Suprapubic skin (tissue), 4 donors: ENCODE measurements around the gene PRRT1. TPM values are rescaled to one million over a fixed set of nuclear protein-coding genes. Genes with fewer than 3 reads are reported as not detected.
A peak's percentile ranks its signal among the peaks of the same experiment; 100 is the strongest.
"Not testable (repeated sequence)": the region's sequence is repeated elsewhere in the genome, so short reads cannot be mapped to it uniquely, and the experiment has no call there.

Experiments
- DNase-seq, 2 donors: peaks; one replicate each; pipeline ENCODE4 v3.0.0-alpha.2; 2019; ENCODE audit warnings: low spot score in 2 of 2
- H3K27ac ChIP-seq: fragments of 200-600 bp; sonication (generic); one replicate; pipeline ENCODE4 v1.5.1; 2019
- H3K27me3 ChIP-seq: fragments of 200-600 bp; sonication (generic); one replicate; pipeline ENCODE4 v1.5.1; 2019
- H3K36me3 ChIP-seq: fragments of 200-600 bp; sonication (generic); one replicate; pipeline ENCODE4 v1.5.1; 2019
- H3K4me1 ChIP-seq: fragments of 200-600 bp; sonication (generic); one replicate; pipeline ENCODE4 v1.5.1; 2019
- H3K4me3 ChIP-seq: fragments of 200-600 bp; sonication (generic); one replicate; pipeline ENCODE4 v1.5.1; 2019; ENCODE audit warnings: mild to moderate bottlenecking
- H3K9me3 ChIP-seq: fragments of 200-600 bp; sonication (generic); one replicate; pipeline ENCODE4 v1.5.1; 2019
- EP300 ChIP-seq: sonication (generic); formaldehyde crosslinking; IDR thresholded peaks from one replicate; pipeline ENCODE4 v1.6.1; 2017; ENCODE audit warnings: antibody characterized with exemption
- POLR2A ChIP-seq, 2 donors: fragments of 450-650 bp; IDR thresholded peaks; one replicate each; pipeline ENCODE4 v1.6.1; 2017; ENCODE audit warnings: antibody characterized with exemption in 2 of 2, mild to moderate bottlenecking in 2 of 2, moderate library complexity in 2 of 2
- POLR2AphosphoS5 ChIP-seq, 3 donors: sonication (generic); formaldehyde crosslinking; IDR thresholded peaks; one replicate each; pipeline ENCODE4 v1.6.1; 2017; ENCODE audit warnings: antibody characterized with exemption in 3 of 3
- WGBS: methylation state at CpG from one replicate; pipeline ENCODE4 v1.1.5; 2018; 5-methylcytosine and 5-hydroxymethylcytosine counted together
- total RNA-seq, 4 donors: library from RNA; depleted of rRNA; stranded (reverse); fragments of >200 nt; gene quantifications; one replicate each; pipeline ENCODE4 v1.1.0, GENCODE V29; 2016
- TF ChIP-seq, protein P1 (sequence below), 2 donors: fragments of 200-600 bp in 1 of 2; fragments of 450-650 bp in 1 of 2; sonication (generic) in 1 of 2; IDR thresholded peaks; one replicate each; pipeline ENCODE4 v1.5.1; 2016 to 2019; ENCODE audit warnings: antibody characterized with exemption in 2 of 2, mild to moderate bottlenecking in 1 of 2, moderate library complexity in 1 of 2

The PRRT1 gene
- total RNA-seq, 4 donors from 2014 or later = 0.42 to 2.1 (median 0.45) TPM

DNA sequence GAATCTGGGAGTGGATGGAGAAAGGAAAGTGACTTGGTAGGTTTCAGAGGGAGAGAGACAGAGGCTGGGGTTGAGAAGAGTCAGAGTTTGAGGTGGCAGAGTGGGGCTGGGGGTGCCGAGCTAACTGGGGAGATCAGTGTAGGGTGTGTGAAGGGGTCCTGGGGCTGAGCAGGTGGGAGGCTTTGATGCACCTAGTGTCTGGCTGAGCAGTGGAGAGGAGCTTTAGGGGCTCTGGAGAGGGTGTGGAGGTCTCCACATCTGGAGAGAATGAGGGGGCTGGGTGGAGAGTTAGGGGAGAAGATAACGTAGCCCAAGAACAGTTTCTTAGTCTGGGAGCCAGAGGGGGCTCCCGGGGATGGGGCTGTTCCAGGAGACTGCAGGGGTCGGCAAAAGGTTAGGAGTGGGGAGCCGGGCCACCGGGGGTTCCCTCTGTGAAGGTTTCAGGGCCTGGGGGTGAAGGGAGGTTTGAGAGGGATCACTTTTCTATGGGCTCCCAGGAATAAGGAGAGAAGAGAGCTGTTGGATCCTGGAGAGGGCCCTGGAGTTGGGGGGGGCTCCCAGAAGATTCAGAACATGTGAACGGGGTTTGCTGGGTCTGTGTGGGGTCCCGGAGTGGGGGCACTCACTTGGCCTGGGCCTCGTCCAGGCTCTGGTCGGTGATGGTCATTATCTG lies 37.5 kb upstream of the PRRT1 start:
- no peak for TF ChIP-seq POLR2AphosphoS5 (IDR thresholded peaks at IDR 0.05)
- TF ChIP-seq, protein P1, sequence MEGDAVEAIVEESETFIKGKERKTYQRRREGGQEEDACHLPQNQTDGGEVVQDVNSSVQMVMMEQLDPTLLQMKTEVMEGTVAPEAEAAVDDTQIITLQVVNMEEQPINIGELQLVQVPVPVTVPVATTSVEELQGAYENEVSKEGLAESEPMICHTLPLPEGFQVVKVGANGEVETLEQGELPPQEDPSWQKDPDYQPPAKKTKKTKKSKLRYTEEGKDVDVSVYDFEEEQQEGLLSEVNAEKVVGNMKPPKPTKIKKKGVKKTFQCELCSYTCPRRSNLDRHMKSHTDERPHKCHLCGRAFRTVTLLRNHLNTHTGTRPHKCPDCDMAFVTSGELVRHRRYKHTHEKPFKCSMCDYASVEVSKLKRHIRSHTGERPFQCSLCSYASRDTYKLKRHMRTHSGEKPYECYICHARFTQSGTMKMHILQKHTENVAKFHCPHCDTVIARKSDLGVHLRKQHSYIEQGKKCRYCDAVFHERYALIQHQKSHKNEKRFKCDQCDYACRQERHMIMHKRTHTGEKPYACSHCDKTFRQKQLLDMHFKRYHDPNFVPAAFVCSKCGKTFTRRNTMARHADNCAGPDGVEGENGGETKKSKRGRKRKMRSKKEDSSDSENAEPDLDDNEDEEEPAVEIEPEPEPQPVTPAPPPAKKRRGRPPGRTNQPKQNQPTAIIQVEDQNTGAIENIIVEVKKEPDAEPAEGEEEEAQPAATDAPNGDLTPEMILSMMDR (IDR thresholded peaks at IDR 0.05) = no peak
- no peak for TF ChIP-seq POLR2A (IDR thresholded peaks at IDR 0.05)
- TF ChIP-seq EP300 = no peak
- DNase-seq = peak in 1 of 2 donors; percentile 61
- H3K36me3 ChIP-seq = peaks cover 21% of the 10 kb centered on the region
- H3K9me3 ChIP-seq = no peaks in the 10 kb centered on the region
- H3K27me3 ChIP-seq = no peaks in the 10 kb centered on the region
- H3K27ac ChIP-seq = peak overlapping the region; percentile 89
- WGBS = 2% methylated on average over 6 of the region's 10 CpGs
- H3K4me3 ChIP-seq = peak overlapping the region; percentile 61
- H3K4me1 ChIP-seq = peaks cover 75% of the 10 kb centered on the region

DNA sequence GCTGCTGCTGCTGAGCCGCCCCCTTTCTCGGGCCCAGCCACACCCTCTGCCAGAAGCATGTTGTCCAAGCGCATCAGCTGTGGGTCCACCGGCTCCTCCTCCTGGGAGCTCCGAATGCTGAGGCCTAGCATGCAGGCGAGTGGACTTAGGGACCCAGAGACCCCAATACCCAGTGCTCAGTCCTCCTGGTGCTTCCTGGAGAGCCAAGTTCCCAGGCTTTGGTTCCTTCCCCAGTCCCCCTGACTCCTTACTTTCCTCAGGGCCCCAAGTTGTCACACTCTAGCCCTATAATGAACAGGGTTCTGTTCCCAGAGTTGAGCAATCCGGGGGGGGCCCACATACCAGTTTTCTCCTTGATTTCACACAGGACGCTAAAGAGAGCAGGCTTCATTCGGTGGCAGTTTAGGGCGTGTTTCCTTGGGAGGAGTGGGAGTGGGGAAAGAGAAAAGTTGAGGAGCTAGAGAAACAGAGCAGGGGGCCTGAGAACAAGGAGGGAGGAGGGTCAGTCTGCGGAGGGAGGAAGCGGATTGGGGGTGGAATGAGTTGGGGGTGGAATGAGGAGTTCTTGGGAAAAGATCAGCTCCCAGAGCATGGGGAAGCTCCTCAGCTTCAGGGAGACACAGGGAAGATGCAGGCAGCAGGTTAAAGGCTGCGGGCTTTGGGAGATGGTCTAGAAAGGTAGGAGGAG lies 36.8 kb upstream of the PRRT1 start:
- no peak for TF ChIP-seq EP300
- TF ChIP-seq POLR2AphosphoS5 (IDR thresholded peaks at IDR 0.05) = no peak
- no peak for TF ChIP-seq POLR2A (IDR thresholded peaks at IDR 0.05)
- TF ChIP-seq, protein P1 (IDR thresholded peaks at IDR 0.05) = no peak
- Histone ChIP-seq H3K4me1 (peaks cover 74% of the 10 kb centered on the region), H3K27me3 (no peaks in the 10 kb centered on the region), H3K36me3 (peaks cover 23% of the 10 kb centered on the region), H3K9me3 (no peaks in the 10 kb centered on the region), H3K4me3 (peak overlapping the region; percentile 61), H3K27ac (peak overlapping the region; percentile 89)
- 10% methylated on average over 7 of the region's 13 CpGs for WGBS
- DNase-seq = peak in 1 of 2 donors; percentile 79

DNA sequence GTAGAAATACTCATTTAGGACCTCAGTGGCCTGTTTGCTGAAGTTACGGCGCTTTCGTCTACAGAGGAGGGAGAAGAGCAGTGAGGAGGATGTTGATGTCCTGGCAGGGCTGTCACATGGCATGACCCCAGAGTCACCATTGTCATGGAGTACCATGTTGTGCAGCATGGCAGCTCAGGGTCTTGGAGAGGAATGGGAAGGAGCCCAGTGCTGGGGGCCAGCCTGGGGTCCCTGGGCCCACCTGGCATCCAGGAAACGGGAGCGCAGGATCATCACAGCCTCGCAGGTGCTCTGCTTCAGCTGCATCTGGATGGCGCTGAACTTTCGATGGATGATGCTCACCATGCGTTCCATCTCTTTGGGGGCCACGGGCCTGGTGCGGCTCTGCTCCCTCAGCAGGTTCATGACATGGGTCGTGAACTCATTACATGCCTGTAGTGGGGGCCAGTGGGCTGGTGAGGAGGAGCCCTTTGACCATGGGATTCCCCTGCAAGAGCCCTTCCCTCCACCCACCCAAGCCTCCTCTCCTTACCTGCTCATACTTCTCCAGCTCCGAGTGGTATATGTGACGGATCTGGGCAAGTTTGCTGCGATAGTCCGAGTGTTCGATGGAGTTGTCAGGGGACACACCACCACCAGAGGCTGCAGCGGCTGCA lies 36.1 kb upstream of the PRRT1 start:
- H3K4me3 ChIP-seq = peak overlapping the region; percentile 61
- H3K36me3 ChIP-seq = peaks cover 29% of the 10 kb centered on the region
- H3K27ac ChIP-seq = peak overlapping the region; percentile 89
- not testable (repeated sequence) for H3K9me3 ChIP-seq, DNase-seq, H3K27me3 ChIP-seq
- H3K4me1 ChIP-seq = peaks cover 68% of the 10 kb centered on the region
- WGBS = 94% methylated on average over 3 of the region's 18 CpGs

DNA sequence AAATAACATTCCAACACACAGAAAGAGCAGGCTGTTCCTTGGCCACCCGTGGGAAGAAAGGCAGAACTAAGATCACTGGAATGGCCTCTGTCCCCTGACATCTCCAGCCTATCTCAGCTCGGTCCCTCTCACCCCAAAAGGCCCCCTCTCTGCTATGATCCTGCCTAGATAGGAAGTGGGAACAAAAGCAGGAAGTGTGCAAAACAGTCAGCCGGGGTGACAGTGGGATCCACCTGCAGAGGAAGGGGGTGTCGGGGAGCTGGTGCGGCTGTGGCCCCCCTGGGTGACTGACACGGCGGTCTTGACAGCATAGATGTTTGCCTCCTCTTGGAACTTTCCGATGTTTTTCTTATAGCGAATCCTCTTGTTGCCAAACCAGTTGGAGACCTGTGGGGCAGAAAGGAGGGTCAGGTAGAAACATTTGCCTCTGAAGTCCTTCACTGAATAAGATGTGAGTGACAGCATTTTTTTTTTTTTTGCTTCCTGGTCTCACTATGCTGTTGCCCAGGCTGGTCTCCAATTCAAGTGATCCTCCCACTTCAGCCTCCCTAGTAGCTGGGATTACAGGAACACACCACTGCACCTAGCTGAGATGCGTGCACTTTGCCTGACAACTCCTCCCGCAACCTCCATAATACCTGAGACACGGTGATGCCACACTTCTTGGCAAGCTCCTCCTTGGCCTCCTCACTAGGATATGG lies 35.4 kb upstream of the PRRT1 start:
- Histone ChIP-seq H3K27ac (peak overlapping the region; percentile 65), H3K27me3 (no peaks in the 10 kb centered on the region), H3K36me3 (peaks cover 29% of the 10 kb centered on the region), H3K4me3 (no peak overlapping the region), H3K9me3 (no peaks in the 10 kb centered on the region), H3K4me1 (peaks cover 65% of the 10 kb centered on the region)
- TF ChIP-seq, protein P1 (IDR thresholded peaks at IDR 0.05) = no peak
- TF ChIP-seq POLR2A (IDR thresholded peaks at IDR 0.05) (no peak), POLR2AphosphoS5 (IDR thresholded peaks at IDR 0.05) (no peak), EP300 (no peak)
- no peak for DNase-seq
- 68% methylated on average over 10 of the region's 12 CpGs for WGBS

DNA sequence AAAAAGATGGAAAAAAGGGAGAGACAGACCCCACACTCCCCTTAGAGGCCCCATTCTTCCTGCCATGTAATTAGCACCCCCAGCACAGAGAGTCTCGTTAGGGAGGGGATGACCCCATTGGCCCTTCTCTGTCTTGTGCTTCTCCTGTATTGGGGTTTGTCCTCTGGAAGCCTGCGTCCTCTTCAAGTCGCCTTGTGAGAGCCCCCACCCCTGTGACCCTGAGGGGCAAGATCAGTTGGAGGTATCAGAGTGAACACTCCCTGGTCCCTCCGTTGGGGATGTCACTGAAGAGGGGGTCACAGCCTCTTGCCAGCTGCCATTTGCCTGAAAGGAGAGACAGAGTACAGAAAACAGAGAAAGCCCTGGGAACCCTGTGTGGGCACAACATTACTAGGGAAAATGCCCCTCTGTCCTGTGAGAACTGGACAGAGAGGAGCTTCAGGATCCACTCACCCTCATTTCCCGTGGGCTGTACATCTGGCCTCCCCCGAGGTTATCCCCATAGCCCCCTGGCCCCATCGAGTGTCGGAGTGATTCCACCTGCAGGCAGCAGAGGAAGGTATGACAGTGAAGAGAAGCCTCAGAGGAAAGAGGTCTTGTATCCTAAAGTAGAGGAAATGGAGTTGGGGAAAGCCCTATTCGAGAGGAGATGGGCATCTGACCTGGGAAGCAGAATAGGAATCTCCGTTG lies 34.6 kb upstream of the PRRT1 start:
- H3K36me3 ChIP-seq = peaks cover 33% of the 10 kb centered on the region
- not testable (repeated sequence) for H3K27me3 ChIP-seq, H3K9me3 ChIP-seq, H3K4me3 ChIP-seq
- peak overlapping the region; percentile 65 for H3K27ac ChIP-seq
- peaks cover 65% of the 10 kb centered on the region for H3K4me1 ChIP-seq
- peak in 1 of 2 donors; percentile 54 for DNase-seq
- 66% methylated on average over 10 of the region's 10 CpGs for WGBS

DNA sequence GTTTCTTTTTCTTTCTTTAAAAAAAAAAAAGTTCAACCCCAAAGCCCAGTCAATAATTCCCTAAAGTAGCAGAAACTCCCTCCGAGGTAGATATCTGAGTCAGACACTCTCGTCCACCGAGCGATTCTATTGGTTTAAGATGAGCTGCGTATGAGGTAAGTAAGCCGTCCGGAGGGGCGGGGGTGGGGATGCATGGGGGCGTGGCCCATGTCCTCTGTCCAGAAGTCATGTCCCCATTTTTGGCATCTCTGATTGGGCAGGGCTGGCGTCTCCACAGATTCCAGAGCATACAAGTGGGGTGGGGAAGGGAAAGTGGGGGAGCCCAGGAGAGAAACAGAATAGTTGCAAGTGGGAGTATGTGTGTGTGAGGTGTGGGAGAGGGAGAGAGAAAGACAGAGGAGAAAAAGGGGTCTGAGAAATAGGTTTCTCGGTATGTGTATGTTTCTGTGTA lies 34.0 kb upstream of the PRRT1 start:
- Histone ChIP-seq H3K36me3 (peaks cover 39% of the 10 kb centered on the region), H3K4me1 (peaks cover 60% of the 10 kb centered on the region), H3K27ac (peak overlapping the region; percentile 65)
- WGBS = 13% methylated on average over 11 of the region's 11 CpGs
- DNase-seq = peak; percentile 92 to 96
- H3K27me3 ChIP-seq, H3K4me3 ChIP-seq, H3K9me3 ChIP-seq: not testable (repeated sequence)
